NCI-H345 (cell line): ENCODE results near the gene SH2D3C.

ENCODE experiments used
- DNase-seq: peaks from one replicate; lab custom pipeline; 2025; lab: John Stamatoyannopoulos, UW

SH2D3C gene

GRCh38 chr9:127715470-127716337, 62.8 kb downstream of the SH2D3C start, which contains the start of the genes PTRH1 and TTC16:
TSS of gene PTRH1 (minus strand) at chr9:127715663. CDS start at chr9:127715639, 24 bp downstream.
TSS of gene TTC16 (plus strand) at chr9:127716079. CDS start at chr9:127716146, 67 bp downstream.
- peak; percentile 95 for DNase-seq

- DNase-seq: no peak
Measured at GRCh38 chr9:127714951-127715469, 63.5 kb downstream of the SH2D3C start.

- no peak for DNase-seq
Measured at GRCh38 chr9:127714020-127714750, 64.3 kb downstream of the SH2D3C start.

GRCh38 chr9:127712867-127713266, 65.6 kb downstream of the SH2D3C start:
- no peak for DNase-seq

- no peak for DNase-seq
Measured at GRCh38 chr9:127712371-127712770, 66.1 kb downstream of the SH2D3C start.

GRCh38 chr9:127711831-127712274, 66.6 kb downstream of the SH2D3C start:
- peak; percentile 76 for DNase-seq

- no peak for DNase-seq
Measured at GRCh38 chr9:127711226-127711701, 67.2 kb downstream of the SH2D3C start.

GRCh38 chr9:127710204-127710783, 68.2 kb downstream of the SH2D3C start:
- DNase-seq: no peak

GRCh38 chr9:127708952-127709587, 69.4 kb downstream of the SH2D3C start:
- no peak for DNase-seq

- DNase-seq: no peak
Measured at GRCh38 chr9:127707766-127708165, 70.7 kb downstream of the SH2D3C start.

GRCh38 chr9:127706836-127707241, 71.6 kb downstream of the SH2D3C start, which contains the start of gene CFAP157:
TSS of gene CFAP157 (plus strand) at chr9:127706988. CDS start at chr9:127707032, 44 bp downstream.
- DNase-seq: peak; percentile 29

GRCh38 chr9:127705577-127706379, 72.7 kb downstream of the SH2D3C start:
- no peak for DNase-seq

GRCh38 chr9:127703289-127703946, 75.0 kb downstream of the SH2D3C start:
- DNase-seq: no peak

GRCh38 chr9:127700594-127701255, 77.7 kb downstream of the SH2D3C start:
- no peak for DNase-seq

- no peak for DNase-seq
Measured at GRCh38 chr9:127700140-127700539, 78.3 kb downstream of the SH2D3C start.

GRCh38 chr9:127698985-127699670, 79.3 kb downstream of the SH2D3C start:
- peak; percentile 42 for DNase-seq

GRCh38 chr9:127698386-127698785, 80.1 kb downstream of the SH2D3C start:
- DNase-seq: no peak

- no peak for DNase-seq
Measured at GRCh38 chr9:127697575-127697974, 80.9 kb downstream of the SH2D3C start.
